Stimulated activated CD8-positive, alpha-beta memory T cell treated with anti-CD3 and anti-CD28 coated beads, Interleukin-15, amount 100 ng/mL, for 48 hours (primary cell): ENCODE measurements around the gene FMO5.

Experiments used
- DNase-seq, 2 donors: peaks; one replicate each; pipeline ENCODE4 v3.0.0-alpha.2; 2020; ENCODE audit warnings: low read depth in 2 of 2

Gene FMO5

DNA sequence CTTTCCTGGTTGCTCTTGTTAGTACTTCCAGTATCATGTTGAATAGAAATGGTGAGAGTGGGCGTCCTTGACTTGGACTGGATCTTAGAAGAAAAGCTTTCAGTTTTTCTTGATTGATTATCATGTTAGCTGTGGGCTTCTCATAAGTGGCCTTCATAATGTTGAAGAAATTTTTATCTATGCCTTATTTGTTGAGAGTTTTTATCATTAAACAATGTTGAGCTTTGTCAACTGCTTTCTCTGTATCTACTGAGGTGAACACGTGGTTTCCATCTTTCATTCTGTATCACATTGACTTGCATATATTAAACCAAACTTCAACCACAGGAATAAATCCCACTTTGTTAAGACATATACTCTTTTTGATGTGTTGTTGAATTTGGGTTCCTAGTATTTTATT is 82.3 kb downstream of the FMO5 start:
- no peak for DNase-seq
